KOPT-K1 (cell line): ENCODE data around the gene TFAP2A.

ENCODE experiments used
- H3K27ac ChIP-seq: fragments of 200-600 bp; sonication (generic); 2 replicates; pipeline ENCODE4 v1.5.1; 2016; ENCODE audit warnings: antibody characterized with exemption, mild to moderate bottlenecking, low read depth, low read length; ENCODE audit not compliant: poor library complexity, severe bottlenecking
- H3K36me3 ChIP-seq: fragments of 200-600 bp; sonication (generic); 2 replicates; pipeline ENCODE4 v1.5.1; 2017; ENCODE audit warnings: antibody characterized with exemption, mild to moderate bottlenecking, low read length, moderate library complexity; ENCODE audit not compliant: insufficient read depth
- H3K9me3 ChIP-seq: fragments of 200-600 bp; sonication (generic); 2 replicates; pipeline ENCODE4 v1.5.1; 2017; ENCODE audit warnings: antibody characterized with exemption, low read length, mild to moderate bottlenecking; ENCODE audit not compliant: insufficient read depth, poor library complexity, severe bottlenecking

TFAP2A gene

GRCh38 chr6:10419749-10420545 lies 5.1 kb upstream of the TFAP2A start:
- peaks cover 11% of the 10 kb centered on the region for H3K9me3 ChIP-seq
- no peaks in the 10 kb centered on the region for H3K36me3 ChIP-seq
- H3K27ac ChIP-seq: no peak overlapping the region

- H3K27ac ChIP-seq: no peak overlapping the region
- H3K36me3 ChIP-seq: no peaks in the 10 kb centered on the region
These were observed 4.2 kb upstream of the TFAP2A start for GRCh38 chr6:10418862-10419748.

GRCh38 chr6:10418361-10418861 lies 3.5 kb upstream of the TFAP2A start:
- H3K36me3 ChIP-seq: no peaks in the 10 kb centered on the region
- H3K27ac ChIP-seq: no peak overlapping the region

More at GRCh38 chr6:10418862-10419748, 4.2 kb upstream of the TFAP2A start:
- H3K9me3 ChIP-seq: peaks cover 14% of the 10 kb centered on the region

GRCh38 chr6:10417681-10418104 lies 2.8 kb upstream of the TFAP2A start:
- H3K27ac ChIP-seq: no peak overlapping the region
- peaks cover 16% of the 10 kb centered on the region for H3K9me3 ChIP-seq
- no peaks in the 10 kb centered on the region for H3K36me3 ChIP-seq

More at GRCh38 chr6:10418361-10418861, 3.5 kb upstream of the TFAP2A start:
- peaks cover 16% of the 10 kb centered on the region for H3K9me3 ChIP-seq

GRCh38 chr6:10416863-10417641 lies 2.2 kb upstream of the TFAP2A start:
- Histone ChIP-seq H3K9me3 (peaks cover 16% of the 10 kb centered on the region), H3K36me3 (no peaks in the 10 kb centered on the region), H3K27ac (no peak overlapping the region)

GRCh38 chr6:10416516-10416862 lies 1.6 kb upstream of the TFAP2A start:
- no peak overlapping the region for H3K27ac ChIP-seq
- H3K9me3 ChIP-seq: peaks cover 17% of the 10 kb centered on the region
- H3K36me3 ChIP-seq: no peaks in the 10 kb centered on the region

- Histone ChIP-seq H3K9me3 (peaks cover 18% of the 10 kb centered on the region), H3K27ac (no peak overlapping the region), H3K36me3 (no peaks in the 10 kb centered on the region)
These were observed 975 bp upstream of the TFAP2A start for GRCh38 chr6:10415617-10416480.

- H3K36me3 ChIP-seq: no peaks in the 10 kb centered on the region
- no peak overlapping the region for H3K27ac ChIP-seq
- H3K9me3 ChIP-seq: peaks cover 18% of the 10 kb centered on the region
These were observed 780 bp downstream of the TFAP2A start for GRCh38 chr6:10413850-10414738.

GRCh38 chr6:10413262-10413849 lies 1.5 kb downstream of the TFAP2A start:
- no peak overlapping the region for H3K27ac ChIP-seq
- H3K36me3 ChIP-seq: no peaks in the 10 kb centered on the region
- H3K9me3 ChIP-seq: peaks cover 18% of the 10 kb centered on the region

GRCh38 chr6:10412461-10413261 lies 2.2 kb downstream of the TFAP2A start:
- Histone ChIP-seq H3K36me3 (no peaks in the 10 kb centered on the region), H3K9me3 (peaks cover 18% of the 10 kb centered on the region), H3K27ac (no peak overlapping the region)

GRCh38 chr6:10411971-10412460 lies 2.9 kb downstream of the TFAP2A start:
- Histone ChIP-seq H3K27ac (no peak overlapping the region), H3K9me3 (peaks cover 18% of the 10 kb centered on the region), H3K36me3 (no peaks in the 10 kb centered on the region)
